ENCODE results near the gene WNT3A. TPM values are rescaled to one million over a fixed set of nuclear protein-coding genes. Genes with fewer than 3 reads are reported as not detected.
"Not testable (repeated sequence)": the region's sequence is repeated elsewhere in the genome, so short reads cannot be mapped to it uniquely, and the experiment has no call there.

Gene WNT3A
- total RNA-seq, 1 experiment from 2014 or later: 1.0 TPM

- H3K9me2 ChIP-seq (replicated peaks; ENCODE audit: low read length); H3K9me3 ChIP-seq (ENCODE audit: low read length); POLR2A ChIA-PET (ENCODE audit: unreplicated experiment); H3K27ac ChIP-seq (ENCODE audit: low read length); H3K4me3 ChIP-seq (ENCODE audit: low read length); ATAC-seq; H2AFZ ChIP-seq (ENCODE audit: low read length); H3K4me1 ChIP-seq (ENCODE audit: insufficient read depth, low read length); H3K4me2 ChIP-seq (ENCODE audit: low read length); H3K36me3 ChIP-seq (ENCODE audit: low read depth, low read length); H3K79me2 ChIP-seq (ENCODE audit: low read length); H3K9ac ChIP-seq (ENCODE audit: low read length); H4K20me1 ChIP-seq (ENCODE audit: low read length); H3F3A ChIP-seq (ENCODE audit: low read length, unreplicated experiment); intact Hi-C loops (cut with micrococcal nuclease); DNase-seq; BruUV-seq (replicated peaks); H3K27me3 ChIP-seq (ENCODE audit: low read length); CTCF ChIA-PET: not testable (repeated sequence)
Observed at GRCh38 chr1:227971216-227971615, 35.6 kb upstream of the WNT3A start.

- H3K4me2 ChIP-seq (ENCODE audit: low read length); intact Hi-C loops (cut with micrococcal nuclease); H3K79me2 ChIP-seq (ENCODE audit: low read length); H3F3A ChIP-seq (ENCODE audit: low read length, unreplicated experiment); H3K27ac ChIP-seq (ENCODE audit: low read length); DNase-seq; H4K20me1 ChIP-seq (ENCODE audit: low read length); H3K9me3 ChIP-seq (ENCODE audit: low read length); CTCF ChIA-PET; POLR2A ChIA-PET (ENCODE audit: unreplicated experiment); BruUV-seq (replicated peaks); H3K27me3 ChIP-seq (ENCODE audit: low read length); H3K4me3 ChIP-seq (ENCODE audit: low read length); H3K36me3 ChIP-seq (ENCODE audit: low read depth, low read length); H3K9ac ChIP-seq (ENCODE audit: low read length); H2AFZ ChIP-seq (ENCODE audit: low read length); ATAC-seq; H3K9me2 ChIP-seq (replicated peaks; ENCODE audit: low read length); H3K4me1 ChIP-seq (ENCODE audit: insufficient read depth, low read length): not testable (repeated sequence)
Observed at GRCh38 chr1:227971643-227972282, 35.0 kb upstream of the WNT3A start.

DNA sequence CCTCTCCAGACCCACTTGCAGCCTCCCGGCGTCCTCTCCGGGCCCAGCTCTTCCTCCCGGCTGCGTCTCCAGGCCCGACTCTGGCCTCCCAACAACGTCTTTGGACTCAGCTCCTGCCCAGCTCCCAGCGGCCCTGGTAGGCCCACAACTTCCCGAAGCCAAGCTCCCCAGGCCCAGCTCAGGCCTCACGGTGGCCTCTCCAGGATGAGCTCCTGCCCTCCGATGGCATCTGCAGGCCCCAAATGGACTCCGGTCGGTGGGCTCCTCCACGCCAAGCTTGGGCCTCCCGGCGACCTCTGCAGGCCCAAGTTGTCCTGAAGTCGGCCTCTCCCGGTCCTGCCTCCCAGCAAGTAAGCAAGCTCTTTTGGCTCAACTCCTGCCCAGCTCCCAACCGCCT is 34.5 kb upstream of the WNT3A start:
- ATAC-seq; BruUV-seq (replicated peaks); H3K9me2 ChIP-seq (replicated peaks; ENCODE audit: low read length); H3K27me3 ChIP-seq (ENCODE audit: low read length); H3F3A ChIP-seq (ENCODE audit: low read length, unreplicated experiment); POLR2A ChIA-PET (ENCODE audit: unreplicated experiment); CTCF ChIA-PET; DNase-seq; H3K9ac ChIP-seq (ENCODE audit: low read length); H4K20me1 ChIP-seq (ENCODE audit: low read length); H3K4me1 ChIP-seq (ENCODE audit: insufficient read depth, low read length); H2AFZ ChIP-seq (ENCODE audit: low read length); H3K9me3 ChIP-seq (ENCODE audit: low read length); intact Hi-C loops (cut with micrococcal nuclease); H3K36me3 ChIP-seq (ENCODE audit: low read depth, low read length); H3K27ac ChIP-seq (ENCODE audit: low read length); H3K4me3 ChIP-seq (ENCODE audit: low read length); H3K79me2 ChIP-seq (ENCODE audit: low read length); H3K4me2 ChIP-seq (ENCODE audit: low read length): not testable (repeated sequence)

GRCh38 chr1:227972843-227973374 is 33.9 kb upstream of the WNT3A start:
- BruUV-seq (replicated peaks); H3K27me3 ChIP-seq (ENCODE audit: low read length); intact Hi-C loops (cut with micrococcal nuclease); H3K79me2 ChIP-seq (ENCODE audit: low read length); H3K4me3 ChIP-seq (ENCODE audit: low read length); H3K9me2 ChIP-seq (replicated peaks; ENCODE audit: low read length); H3K9ac ChIP-seq (ENCODE audit: low read length); H4K20me1 ChIP-seq (ENCODE audit: low read length); H3K36me3 ChIP-seq (ENCODE audit: low read depth, low read length); H3F3A ChIP-seq (ENCODE audit: low read length, unreplicated experiment); POLR2A ChIA-PET (ENCODE audit: unreplicated experiment); H2AFZ ChIP-seq (ENCODE audit: low read length); H3K27ac ChIP-seq (ENCODE audit: low read length); H3K9me3 ChIP-seq (ENCODE audit: low read length); ATAC-seq; CTCF ChIA-PET; H3K4me1 ChIP-seq (ENCODE audit: insufficient read depth, low read length); H3K4me2 ChIP-seq (ENCODE audit: low read length); DNase-seq: not testable (repeated sequence)

DNA sequence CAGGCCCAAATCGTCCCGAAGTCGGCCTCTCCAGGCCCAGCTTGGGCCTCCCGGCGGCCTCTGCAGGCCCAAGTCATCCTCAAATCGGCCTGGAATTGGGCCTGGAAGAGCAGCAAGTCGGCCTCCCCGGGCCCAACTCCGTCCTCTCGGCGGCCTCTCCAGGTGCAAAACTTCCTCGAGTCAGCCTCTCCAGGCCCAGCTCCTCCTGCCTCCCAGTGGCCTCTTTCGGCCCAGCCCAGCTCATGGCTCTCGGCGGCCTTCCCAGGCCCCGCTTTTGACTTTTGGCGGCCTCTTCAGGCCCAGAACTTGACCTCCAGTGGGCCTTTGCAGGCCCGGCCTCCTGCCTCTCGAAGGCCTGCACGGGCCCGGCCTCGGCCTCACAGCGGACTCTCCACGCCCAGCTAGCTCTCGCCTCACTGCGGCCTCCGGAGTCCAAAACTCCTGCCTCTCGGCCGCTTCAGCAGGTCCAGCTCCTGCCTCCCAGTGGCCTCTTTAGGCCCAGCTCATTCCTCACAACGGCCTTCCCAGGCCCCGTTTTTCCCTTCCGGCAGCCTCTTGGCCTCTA is 33.0 kb upstream of the WNT3A start:
- H3K4me3 ChIP-seq (ENCODE audit: low read length); H3K79me2 ChIP-seq (ENCODE audit: low read length); DNase-seq; H3K27me3 ChIP-seq (ENCODE audit: low read length); H2AFZ ChIP-seq (ENCODE audit: low read length); H3F3A ChIP-seq (ENCODE audit: low read length, unreplicated experiment); H3K4me2 ChIP-seq (ENCODE audit: low read length); BruUV-seq (replicated peaks); H3K36me3 ChIP-seq (ENCODE audit: low read depth, low read length); H3K4me1 ChIP-seq (ENCODE audit: insufficient read depth, low read length); ATAC-seq; H3K9ac ChIP-seq (ENCODE audit: low read length); intact Hi-C loops (cut with micrococcal nuclease); H3K9me2 ChIP-seq (replicated peaks; ENCODE audit: low read length); H4K20me1 ChIP-seq (ENCODE audit: low read length); CTCF ChIA-PET; H3K27ac ChIP-seq (ENCODE audit: low read length); H3K9me3 ChIP-seq (ENCODE audit: low read length); POLR2A ChIA-PET (ENCODE audit: unreplicated experiment): not testable (repeated sequence)

- BruUV-seq (replicated peaks); H3K4me2 ChIP-seq (ENCODE audit: low read length); H3F3A ChIP-seq (ENCODE audit: low read length, unreplicated experiment); H3K4me3 ChIP-seq (ENCODE audit: low read length); H3K27me3 ChIP-seq (ENCODE audit: low read length); H3K27ac ChIP-seq (ENCODE audit: low read length); H3K79me2 ChIP-seq (ENCODE audit: low read length); H2AFZ ChIP-seq (ENCODE audit: low read length); H4K20me1 ChIP-seq (ENCODE audit: low read length); POLR2A ChIA-PET (ENCODE audit: unreplicated experiment); CTCF ChIA-PET; H3K4me1 ChIP-seq (ENCODE audit: insufficient read depth, low read length); H3K36me3 ChIP-seq (ENCODE audit: low read depth, low read length); H3K9me2 ChIP-seq (replicated peaks; ENCODE audit: low read length); ATAC-seq; DNase-seq; H3K9me3 ChIP-seq (ENCODE audit: low read length); H3K9ac ChIP-seq (ENCODE audit: low read length); intact Hi-C loops (cut with micrococcal nuclease): not testable (repeated sequence)
Observed at GRCh38 chr1:227975583-227976283, 31.1 kb upstream of the WNT3A start.

Measured in PC-3 (cell line).